IMR-90 (cell line): ENCODE data around the gene CTAGE4. TPM values are rescaled to one million over a fixed set of nuclear protein-coding genes. Genes with fewer than 3 reads are reported as not detected.
"Not testable (repeated sequence)": the region's sequence is repeated elsewhere in the genome, so short reads cannot be mapped to it uniquely, and the experiment has no call there.

ENCODE experiments used
- ATAC-seq: fragments of 200-7000 bp; cut with Tn5 transposase; 2 replicates; pipeline ENCODE4 v1.9.1; 2020; ENCODE audit warnings: low read depth, mild to moderate bottlenecking, moderate library complexity
- Bru-seq: library from RNA; stranded (reverse); fragments of 400-500 nt; gene quantifications from one replicate; lab custom pipeline; 2021; lab: Mats Ljungman, UMichigan
- BruChase-seq, 2 experiments: library from RNA; stranded (reverse); fragments of 400-500 nt; gene quantifications; one replicate each; lab custom pipeline; 2021; lab: Mats Ljungman, UMichigan
- BruUV-seq: library from RNA; stranded (reverse); fragments of 400-500 nt; replicated peaks from 2 replicates; lab custom pipeline; 2021; lab: Mats Ljungman, UMichigan
- CTCF ChIA-PET: fragments of 300-600 bp; formaldehyde crosslinking; extraction: SDS; loops from one replicate; lab custom pipeline; 2021; ENCODE audit warnings: antibody characterized with exemption; lab: Yijun Ruan, JAX
- POLR2A ChIA-PET: fragments of 300-600 bp; sonication (Branson Sonifier 250); formaldehyde crosslinking; loops from one replicate; lab custom pipeline; 2022; ENCODE audit warnings: antibody characterized with exemption; ENCODE audit not compliant: unreplicated experiment; lab: Charles Lee
- DNase-seq: peaks from one replicate; pipeline ENCODE4 v3.0.0; 2013
- H2AFZ ChIP-seq: replicated peaks from 2 replicates; pipeline ENCODE3; 2013; ENCODE audit warnings: low read length, mild to moderate bottlenecking; ENCODE audit not compliant: poor library complexity
- H2AK5ac ChIP-seq: 2 replicates; pipeline ENCODE4 v1.6.1; 2013; ENCODE audit warnings: low read depth, low read length, inconsistent platforms
- H2AK9ac ChIP-seq: replicated peaks from 2 replicates; pipeline ENCODE3; 2013; ENCODE audit warnings: mild to moderate bottlenecking, low read depth, low read length, moderate library complexity; ENCODE audit not compliant: poor library complexity
- H2BK120ac ChIP-seq: 2 replicates; pipeline ENCODE4 v1.6.1; 2013; ENCODE audit warnings: low read depth, low read length, inconsistent platforms
- H2BK15ac ChIP-seq: 3 replicates; pipeline ENCODE4 v1.6.1; 2013; ENCODE audit warnings: low read depth, low read length, inconsistent platforms
- H2BK20ac ChIP-seq: 2 replicates; pipeline ENCODE4 v1.6.1; 2013; ENCODE audit warnings: low read depth, mild to moderate bottlenecking, inconsistent platforms, low read length, moderate library complexity
- H2BK5ac ChIP-seq: 2 replicates; pipeline ENCODE4 v1.6.1; 2013; ENCODE audit warnings: mild to moderate bottlenecking, low read depth, low read length, inconsistent platforms; ENCODE audit not compliant: poor library complexity, severe bottlenecking
- H3K14ac ChIP-seq: replicated peaks from 2 replicates; pipeline ENCODE4 v1.6.1; 2013; ENCODE audit warnings: low read depth, low read length, inconsistent platforms
- H3K18ac ChIP-seq: 2 replicates; pipeline ENCODE4 v1.6.1; 2013; ENCODE audit warnings: low read depth, low read length, control low read depth
- H3K23ac ChIP-seq: 2 replicates; pipeline ENCODE4 v1.6.1; 2013; ENCODE audit warnings: low read depth, low read length, inconsistent platforms
- H3K27ac ChIP-seq: 2 replicates; pipeline ENCODE4 v1.5.1; 2013; ENCODE audit warnings: mild to moderate bottlenecking, control low read depth, low read length; ENCODE audit not compliant: insufficient read depth
- H3K27me3 ChIP-seq: 2 replicates; pipeline ENCODE4 v1.6.1; 2013; ENCODE audit warnings: low read length; ENCODE audit not compliant: control insufficient read depth, insufficient read depth
- H3K36me3 ChIP-seq: 2 replicates; pipeline ENCODE4 v1.6.1; 2013; ENCODE audit warnings: low read length, mixed read lengths; ENCODE audit not compliant: control insufficient read depth, insufficient read depth
- H3K4ac ChIP-seq: 2 replicates; pipeline ENCODE4 v1.6.1; 2013; ENCODE audit warnings: low read depth, low read length, inconsistent platforms
- H3K4me1 ChIP-seq: 2 replicates; pipeline ENCODE4 v1.6.1; 2013; ENCODE audit warnings: low read length, mixed read lengths; ENCODE audit not compliant: control insufficient read depth, insufficient read depth
- H3K4me2 ChIP-seq: 2 replicates; pipeline ENCODE4 v1.6.1; 2013; ENCODE audit warnings: low read depth, mild to moderate bottlenecking, control low read depth, low read length, moderate library complexity
- H3K4me3 ChIP-seq: 2 replicates; pipeline ENCODE4 v1.5.1; 2013; ENCODE audit warnings: low read depth, mild to moderate bottlenecking, control low read depth, low read length, moderate library complexity; ENCODE audit not compliant: insufficient read depth
- H3K56ac ChIP-seq: 2 replicates; pipeline ENCODE4 v1.6.1; 2013; ENCODE audit warnings: low read length, inconsistent platforms; ENCODE audit not compliant: insufficient read depth; ENCODE audit errors: extremely low read depth
- H3K79me1 ChIP-seq, 2 experiments: 2 replicates each; pipeline ENCODE4 v1.6.1; 2013; ENCODE audit warnings: low read length in 2 of 2, inconsistent platforms in 1 of 2, low read depth in 1 of 2
- H3K9ac ChIP-seq: 2 replicates; pipeline ENCODE4 v1.6.1; 2013; ENCODE audit warnings: low read depth, low read length, control low read depth
- H3K9me1 ChIP-seq: 2 replicates; pipeline ENCODE4 v1.6.1; 2013; ENCODE audit warnings: low read length, inconsistent platforms; ENCODE audit not compliant: insufficient read depth
- H3K9me3 ChIP-seq: 2 replicates; pipeline ENCODE4 v1.6.1; 2013; ENCODE audit warnings: low read length; ENCODE audit not compliant: control insufficient read depth, insufficient read depth
- H4K20me1 ChIP-seq: 2 replicates; pipeline ENCODE4 v1.6.1; 2013; ENCODE audit warnings: low read length, inconsistent platforms; ENCODE audit not compliant: insufficient read depth
- H4K5ac ChIP-seq: 2 replicates; pipeline ENCODE4 v1.6.1; 2013; ENCODE audit warnings: mild to moderate bottlenecking, low read depth, low read length, control low read depth
- H4K8ac ChIP-seq, 2 experiments: 2 replicates each; pipeline ENCODE4 v1.6.1; 2013; ENCODE audit warnings: low read depth in 2 of 2, low read length in 2 of 2, control low read depth in 1 of 2, inconsistent platforms in 1 of 2
- H4K91ac ChIP-seq: 2 replicates; pipeline ENCODE4 v1.6.1; 2013; ENCODE audit warnings: low read depth, low read length, inconsistent platforms; ENCODE audit not compliant: insufficient read depth
- WGBS, 2 experiments: methylation state at CpG; one replicate each; pipeline versions ENCODE4 v1.1.5 to v1.1.7; 2013; ENCODE audit warnings: missing lambda C conversion rate in 2 of 2; ENCODE audit not compliant: insufficient read length in 1 of 2; ENCODE audit errors: extremely low coverage in 2 of 2; 5-methylcytosine and 5-hydroxymethylcytosine counted together
- dilution Hi-C: fragments of 300-500 bp; cut with HindIII; formaldehyde crosslinking; loops from one replicate; pipeline ENCODE4 v1.14.3; 2018; ENCODE audit warnings: low sequenced_read_pairs; ENCODE audit not compliant: unreplicated experiment
- in situ Hi-C: fragments of 300-500 bp; cut with MboI; formaldehyde crosslinking; loops from 3 replicates; pipeline ENCODE4 v1.14.3; 2019; ENCODE audit warnings: low sequenced_read_pairs, inconsistent platforms, mixed read lengths
- intact Hi-C: fragments of 100-400 bp; cut with micrococcal nuclease; formaldehyde crosslinking; loops from 2 replicates; pipeline ENCODE4 v1.10.0; 2022
- long read RNA-seq: library from polyadenylated mRNA; unstranded; transcript quantifications from one replicate; pipeline ENCODE4 v2.0.0, GENCODE V29; 2021; ENCODE audit not compliant: unreplicated experiment
- polyA plus RNA-seq, 3 experiments: library from polyadenylated mRNA; depleted of rRNA; stranded (reverse); fragments of >200 nt; gene quantifications; 2 replicates each; pipeline ENCODE4 v1.2.3, GENCODE V29; 2012; ENCODE audit warnings: low replicate concordance in 1 of 3
- total RNA-seq: library from RNA; depleted of rRNA; stranded (reverse); fragments of >200 nt; gene quantifications from 2 replicates; pipeline ENCODE4 v1.2.3, GENCODE V29; 2012; rRNA removed

Gene CTAGE4
- total RNA-seq (not detected in 2 replicates), polyA plus RNA-seq (2012; rRNA removed) (0.03 TPM in 1 of 2 replicates, not detected in the other), Bru-seq, nascent RNA (percentile 12 among the genes with signal in this experiment), BruChase-seq, experiment 1, labeled RNA remaining after a 6-hour chase (percentile 7 among the genes with signal in this experiment), BruChase-seq, experiment 2, labeled RNA remaining after a 2-hour chase (percentile 6 among the genes with signal in this experiment)
- polyA plus RNA-seq (2012; cell fraction: cytosol; rRNA removed) = not detected in 2 replicates
- polyA plus RNA-seq (2012; cell fraction: nucleus; rRNA removed; ENCODE audit: low replicate concordance) = 0.05 TPM in 1 of 2 replicates, not detected in the other
- long read RNA-seq = 0 reads

GRCh38 chr7:144183166-144183565 lies at the start of gene CTAGE4:
CTAGE4 (plus strand) TSS chr7:144183466; CDS start chr7:144183504, 38 bp downstream.
- H3K9me3 ChIP-seq, H3K79me1 ChIP-seq, H3K27ac ChIP-seq, H3K23ac ChIP-seq, intact Hi-C loops, BruUV-seq, H3K18ac ChIP-seq, H3K9me1 ChIP-seq, H3K27me3 ChIP-seq, H4K5ac ChIP-seq, H3K36me3 ChIP-seq, H2BK15ac ChIP-seq, H4K8ac ChIP-seq, H2AK5ac ChIP-seq, H3K4me3 ChIP-seq, H3K4me1 ChIP-seq, DNase-seq, H4K20me1 ChIP-seq, H2BK5ac ChIP-seq, H3K4me2 ChIP-seq, H2BK20ac ChIP-seq, H3K56ac ChIP-seq, H2AFZ ChIP-seq, H3K14ac ChIP-seq, CTCF ChIA-PET, dilution Hi-C loops, ATAC-seq, H3K4ac ChIP-seq, H2BK120ac ChIP-seq, H3K9ac ChIP-seq, POLR2A ChIA-PET, H4K91ac ChIP-seq, H2AK9ac ChIP-seq: not testable (repeated sequence)
- WGBS, 2 experiments = no CpG with 5 or more reads among the region's 19 CpGs
- in situ Hi-C loops = loop anchor here (25.0 kb wide), 1 partner anchor 204 kb away; no protein-coding TSS in a partner anchor
